Measurements from ENCODE around the gene DDA1.

DNA sequence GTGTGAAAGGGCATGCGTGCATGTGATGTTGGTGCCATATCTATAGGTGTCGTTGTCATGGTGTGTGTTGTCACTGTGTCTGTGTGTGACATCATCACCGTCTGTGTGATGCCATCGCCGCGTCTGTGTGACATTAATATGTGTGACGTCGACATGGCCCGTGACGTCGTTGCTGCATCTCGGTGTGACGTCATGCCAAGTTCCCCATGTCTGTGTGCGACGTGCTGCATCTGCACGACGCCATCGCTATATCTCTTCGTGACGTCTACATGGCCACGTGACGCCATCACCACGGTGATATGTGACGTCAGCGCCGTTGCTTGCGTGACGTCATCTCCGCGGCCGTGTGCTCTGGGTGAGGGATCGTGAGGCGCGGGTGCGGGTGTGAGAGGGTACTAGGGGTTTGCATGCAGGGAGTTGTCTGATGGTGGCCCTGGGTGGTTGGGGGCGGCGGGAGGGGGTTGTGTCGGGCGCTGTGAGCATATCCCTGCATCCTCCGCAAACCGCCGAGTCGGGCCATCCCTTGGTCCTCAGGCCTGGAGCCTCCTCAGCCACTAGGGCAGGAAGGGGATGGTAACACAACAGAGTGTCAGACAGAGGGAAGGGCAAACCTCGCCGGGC, 42.6 kb downstream of the DDA1 start:
- no peak for TF ChIP-seq CTCF (IDR thresholded peaks at IDR 0.05)
- no peak for TF ChIP-seq POLR2A (IDR thresholded peaks at IDR 0.05)

Data from adrenal gland (tissue), 5 donors.